Measurements from ENCODE around the gene SETD6.

The SETD6 gene

DNA sequence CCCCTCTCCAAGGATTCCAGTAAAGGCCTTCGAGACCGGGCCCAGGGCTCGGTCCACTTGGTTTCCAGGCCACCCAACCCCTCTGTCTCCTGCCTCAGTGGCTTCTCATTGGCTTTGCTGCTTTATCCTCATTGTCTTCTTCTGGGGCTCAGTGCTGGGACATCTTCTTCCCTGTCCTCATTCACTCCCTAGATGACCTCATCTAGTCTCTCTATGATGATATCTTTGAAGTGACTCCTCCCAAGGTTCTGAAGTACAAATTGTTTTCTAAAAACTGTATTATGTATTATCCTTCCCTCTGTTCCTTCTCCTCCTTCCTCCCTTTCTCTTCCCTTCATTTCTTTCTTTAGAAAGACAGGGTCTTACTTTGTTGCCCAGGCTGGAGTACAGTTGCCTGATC is 42.5 kb upstream of the SETD6 start:
- DNase-seq (ENCODE audit: insufficient read length, low spot score): no peak
- TF ChIP-seq, protein P1, sequence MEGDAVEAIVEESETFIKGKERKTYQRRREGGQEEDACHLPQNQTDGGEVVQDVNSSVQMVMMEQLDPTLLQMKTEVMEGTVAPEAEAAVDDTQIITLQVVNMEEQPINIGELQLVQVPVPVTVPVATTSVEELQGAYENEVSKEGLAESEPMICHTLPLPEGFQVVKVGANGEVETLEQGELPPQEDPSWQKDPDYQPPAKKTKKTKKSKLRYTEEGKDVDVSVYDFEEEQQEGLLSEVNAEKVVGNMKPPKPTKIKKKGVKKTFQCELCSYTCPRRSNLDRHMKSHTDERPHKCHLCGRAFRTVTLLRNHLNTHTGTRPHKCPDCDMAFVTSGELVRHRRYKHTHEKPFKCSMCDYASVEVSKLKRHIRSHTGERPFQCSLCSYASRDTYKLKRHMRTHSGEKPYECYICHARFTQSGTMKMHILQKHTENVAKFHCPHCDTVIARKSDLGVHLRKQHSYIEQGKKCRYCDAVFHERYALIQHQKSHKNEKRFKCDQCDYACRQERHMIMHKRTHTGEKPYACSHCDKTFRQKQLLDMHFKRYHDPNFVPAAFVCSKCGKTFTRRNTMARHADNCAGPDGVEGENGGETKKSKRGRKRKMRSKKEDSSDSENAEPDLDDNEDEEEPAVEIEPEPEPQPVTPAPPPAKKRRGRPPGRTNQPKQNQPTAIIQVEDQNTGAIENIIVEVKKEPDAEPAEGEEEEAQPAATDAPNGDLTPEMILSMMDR (IDR thresholded peaks at IDR 0.05; ENCODE audit: insufficient read depth, missing control alignments): no peak
- FAIRE-seq: no peak

DNA sequence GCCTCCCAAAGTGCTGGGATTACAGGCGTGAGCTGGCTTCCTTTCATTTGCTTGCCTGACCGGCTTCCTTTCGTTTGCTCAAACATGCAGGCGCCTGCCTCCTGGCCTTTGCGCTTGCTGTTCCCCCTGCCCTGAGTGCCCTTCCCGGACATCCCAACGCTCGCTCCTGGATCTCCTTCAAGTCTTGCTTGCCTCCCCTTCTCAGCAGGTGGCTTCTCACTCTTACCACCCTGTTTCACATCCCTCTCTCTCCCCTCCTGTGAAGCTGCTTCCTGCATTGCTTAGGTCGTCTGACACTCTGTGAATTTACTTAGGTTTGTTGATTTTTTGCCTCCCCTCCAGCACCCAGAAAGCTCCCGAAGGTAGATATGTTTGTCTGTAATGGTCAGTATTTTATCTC is 41.0 kb upstream of the SETD6 start:
- FAIRE-seq: no peak
- TF ChIP-seq, protein P1 (IDR thresholded peaks at IDR 0.05; ENCODE audit: insufficient read depth, missing control alignments): no peak

DNA sequence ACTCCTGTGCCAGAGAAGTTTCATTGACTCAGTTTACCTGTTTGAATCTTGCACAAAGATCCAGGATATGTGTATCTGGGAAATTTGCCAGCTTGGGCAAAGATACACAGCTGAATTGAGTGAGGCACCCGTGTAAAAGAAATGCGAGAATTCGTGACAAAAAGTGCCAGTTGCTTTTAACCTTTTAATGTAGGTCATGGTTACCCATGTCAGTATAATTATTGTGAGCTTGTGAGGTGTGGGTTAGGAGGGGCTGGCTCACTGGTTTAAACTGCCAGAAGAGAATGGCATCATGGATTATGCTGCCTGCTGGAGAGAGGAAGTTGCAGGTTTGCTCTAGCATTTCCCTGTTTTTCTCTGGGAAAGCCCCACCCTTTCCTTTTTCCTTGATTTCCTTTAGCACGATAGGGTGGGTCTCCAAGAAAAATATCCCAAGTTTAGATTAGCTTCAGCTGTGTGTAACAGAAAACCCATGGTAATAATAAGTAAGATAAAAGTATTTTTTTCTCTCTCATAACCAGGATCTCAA is 40.2 kb upstream of the SETD6 start:
- TF ChIP-seq, protein P1 (IDR thresholded peaks at IDR 0.05; ENCODE audit: insufficient read depth, missing control alignments): no peak
- FAIRE-seq (no peak), DNase-seq (ENCODE audit: insufficient read length, low spot score) (no peak)

More for the DNA sequence above, 41.0 kb upstream of the SETD6 start:
- no peak for DNase-seq (ENCODE audit: insufficient read length, low spot score)

DNA sequence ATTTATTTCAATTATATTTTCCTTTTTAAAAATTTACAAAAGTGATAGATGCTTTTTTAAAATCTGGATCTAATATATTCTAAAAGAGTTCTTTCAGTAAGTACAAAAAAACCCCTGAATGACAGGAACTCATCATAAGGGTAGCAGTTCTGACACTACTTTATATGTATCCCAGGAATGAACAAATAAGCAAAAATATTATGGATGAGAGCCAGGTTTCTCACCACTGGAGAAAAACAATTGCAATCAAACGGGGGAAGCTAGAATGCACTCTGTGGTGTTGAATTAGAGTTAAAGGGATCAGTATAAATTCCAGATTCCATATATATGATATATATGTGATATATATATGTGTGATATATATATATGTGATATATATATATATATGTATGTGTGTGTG is 38.5 kb upstream of the SETD6 start:
- FAIRE-seq: no peak
- DNase-seq (ENCODE audit: insufficient read length, low spot score): no peak
- TF ChIP-seq, protein P1 (IDR thresholded peaks at IDR 0.05; ENCODE audit: insufficient read depth, missing control alignments): no peak

DNA sequence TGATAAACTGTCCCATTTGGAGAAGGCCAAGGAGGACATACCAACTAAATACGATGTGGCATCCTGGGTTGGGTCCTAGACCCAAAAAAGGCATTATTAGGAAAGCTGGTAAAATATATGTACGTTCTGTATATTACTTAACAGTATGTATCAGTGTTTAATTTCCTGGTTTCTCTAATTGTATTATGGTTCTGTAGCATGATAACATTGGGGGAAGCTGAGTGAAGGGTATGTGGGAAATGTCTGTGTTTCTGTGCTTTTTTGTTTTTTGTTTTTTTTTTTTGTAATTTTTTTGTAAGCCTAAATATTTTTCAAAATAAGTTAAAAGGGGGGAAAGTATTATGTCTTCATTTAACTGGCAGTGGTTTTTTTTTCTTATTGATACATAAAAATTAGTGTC is 36.9 kb upstream of the SETD6 start:
- FAIRE-seq: no peak
- TF ChIP-seq, protein P1 (IDR thresholded peaks at IDR 0.05; ENCODE audit: insufficient read depth, missing control alignments): no peak

DNA sequence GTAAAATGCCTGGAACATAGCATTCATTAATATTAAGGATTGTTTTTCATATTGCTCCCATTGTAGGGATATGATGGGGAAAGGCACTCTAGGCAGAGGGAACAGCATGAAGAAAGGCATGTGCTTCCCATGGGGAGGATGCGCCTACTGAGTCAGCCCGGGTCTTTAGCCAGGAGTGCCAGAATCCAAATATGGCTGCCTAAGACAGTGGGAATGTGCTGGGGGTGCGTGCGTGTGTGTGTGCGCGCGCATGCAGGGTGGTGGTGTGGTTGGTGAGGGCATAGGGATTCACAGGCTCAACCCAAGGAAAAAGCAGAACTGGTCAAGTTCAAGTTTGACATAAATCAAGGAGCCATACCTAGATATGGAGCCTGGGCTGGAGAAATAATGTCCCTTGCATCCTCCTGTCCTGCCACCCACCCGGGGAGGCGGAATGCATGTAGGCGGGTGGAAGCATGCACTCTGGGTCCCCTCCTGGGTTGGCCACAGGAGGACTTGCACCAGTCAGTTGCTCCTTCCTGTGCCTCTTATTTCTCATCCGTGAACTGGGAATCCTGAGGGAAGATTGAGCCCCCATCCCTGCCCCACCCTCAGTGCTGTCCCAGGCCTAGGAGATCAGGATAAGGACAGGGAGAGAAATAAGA is 34.0 kb upstream of the SETD6 start:
- TF ChIP-seq, protein P1 (IDR thresholded peaks at IDR 0.05; ENCODE audit: insufficient read depth, missing control alignments): no peak
- DNase-seq (ENCODE audit: insufficient read length, low spot score) (no peak), FAIRE-seq (no peak)

More for the DNA sequence above, 36.9 kb upstream of the SETD6 start:
- no peak for DNase-seq (ENCODE audit: insufficient read length, low spot score)

DNA sequence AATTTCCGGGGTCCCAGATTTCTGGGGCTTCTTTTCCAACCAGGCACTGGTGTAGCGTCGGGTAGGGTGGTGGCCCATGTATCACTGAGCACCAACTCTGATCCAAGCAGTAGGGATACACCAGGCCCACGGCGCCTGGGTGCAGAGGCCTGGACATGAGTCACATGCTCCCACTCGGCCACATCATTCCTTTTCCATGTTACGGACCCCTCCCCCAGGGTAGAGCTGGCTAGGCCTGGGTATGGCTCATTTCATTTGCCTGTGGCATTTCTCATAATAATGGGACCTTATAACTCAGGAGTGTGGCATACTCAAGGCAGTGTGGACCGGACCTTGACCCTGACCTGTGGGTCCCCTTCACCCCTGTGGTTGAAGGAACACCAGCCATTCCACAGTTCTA is 33.4 kb upstream of the SETD6 start:
- TF ChIP-seq, protein P1 (IDR thresholded peaks at IDR 0.05; ENCODE audit: insufficient read depth, missing control alignments): no peak
- no peak for DNase-seq (ENCODE audit: insufficient read length, low spot score)
- FAIRE-seq: no peak

Data from D721Med (cell line).